Activated CD8-positive, alpha-beta T cell treated with anti-CD3 and anti-CD28 coated beads, Interleukin-2, amount 10 ng/mL, durations not matched to agents 7 days and 5 days (primary cell): ENCODE data around the gene TAB2. TPM values are rescaled to one million over a fixed set of nuclear protein-coding genes. Genes with fewer than 3 reads are reported as not detected.
"Not testable (repeated sequence)": the region's sequence is repeated elsewhere in the genome, so short reads cannot be mapped to it uniquely, and the experiment has no call there.

Experiments
- ATAC-seq: fragments of 150-1000 bp; cut with Tn5 transposase; one replicate; pipeline ENCODE4 v1.10.0; 2021; ENCODE audit warnings: moderate library complexity
- CTCF ChIA-PET: fragments of 350-600 bp; sonication (Branson Sonifier 250); formaldehyde crosslinking; loops from one replicate; lab custom pipeline; 2021; ENCODE audit warnings: antibody characterized with exemption; lab: Charles Lee
- POLR2A ChIA-PET: fragments of 350-600 bp; sonication (Branson Sonifier 250); formaldehyde crosslinking; loops from one replicate; lab custom pipeline; 2021; ENCODE audit warnings: antibody characterized with exemption; lab: Charles Lee
- DNase-seq: peaks from one replicate; pipeline ENCODE4 v3.0.0-alpha.2; 2020
- H3K27ac Mint-ChIP-seq: one replicate; pipeline ENCODE4 v1.8.0; 2021; ENCODE audit warnings: mild to moderate bottlenecking, mixed read lengths
- H3K27me3 Mint-ChIP-seq: one replicate; pipeline ENCODE4 v1.8.0; 2021; ENCODE audit warnings: low read depth, mixed read lengths
- H3K36me3 Mint-ChIP-seq: one replicate; pipeline ENCODE4 v1.8.0; 2021; ENCODE audit warnings: low read depth, mixed read lengths
- H3K4me1 Mint-ChIP-seq: one replicate; pipeline ENCODE4 v1.8.0; 2021; ENCODE audit warnings: low read depth, mixed read lengths
- H3K4me3 Mint-ChIP-seq: one replicate; pipeline ENCODE4 v1.8.0; 2021; ENCODE audit warnings: mild to moderate bottlenecking, mixed read lengths
- H3K9me3 Mint-ChIP-seq: one replicate; pipeline ENCODE4 v1.8.0; 2022; ENCODE audit warnings: mixed read lengths; ENCODE audit not compliant: insufficient read depth
- total RNA-seq, 2 experiments: library from RNA; stranded (reverse); gene quantifications; one replicate each; pipeline ENCODE4 v1.2.3, GENCODE V29; 2021

Gene TAB2
- total RNA-seq, 2 experiments from 2014 or later: 113 to 115 TPM

DNA sequence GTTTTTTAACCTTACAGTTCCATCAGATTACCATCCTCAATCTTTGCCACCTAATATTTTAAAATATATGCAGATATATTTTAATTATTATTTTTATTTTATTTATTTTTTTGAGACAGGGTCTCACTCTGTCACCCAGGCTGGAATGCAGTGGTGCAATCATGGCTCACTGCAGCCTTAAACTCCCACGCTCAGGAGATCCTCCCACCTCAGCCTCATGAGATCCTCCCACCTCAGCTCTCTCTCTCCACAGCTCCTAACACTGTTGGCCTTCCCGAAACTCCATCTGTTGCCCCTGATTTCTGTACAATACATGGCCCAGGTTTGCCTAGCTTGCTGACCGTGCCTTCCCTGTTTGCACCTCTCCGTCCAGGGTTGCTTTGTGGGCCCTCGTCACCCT, 4.4 kb upstream of the TAB2 start:
- no peak for DNase-seq
- POLR2A ChIA-PET: no interaction called here
- Mint-ChIP-seq H3K9me3 (peaks cover 5% of the 10 kb centered on the region), H3K4me1 (peaks cover 25% of the 10 kb centered on the region), H3K27ac (no peak overlapping the region), H3K36me3 (peaks cover 12% of the 10 kb centered on the region), H3K27me3 (no peaks in the 10 kb centered on the region), H3K4me3 (no peak overlapping the region)
- CTCF ChIA-PET: no interaction called here
- ATAC-seq: no peak

DNA sequence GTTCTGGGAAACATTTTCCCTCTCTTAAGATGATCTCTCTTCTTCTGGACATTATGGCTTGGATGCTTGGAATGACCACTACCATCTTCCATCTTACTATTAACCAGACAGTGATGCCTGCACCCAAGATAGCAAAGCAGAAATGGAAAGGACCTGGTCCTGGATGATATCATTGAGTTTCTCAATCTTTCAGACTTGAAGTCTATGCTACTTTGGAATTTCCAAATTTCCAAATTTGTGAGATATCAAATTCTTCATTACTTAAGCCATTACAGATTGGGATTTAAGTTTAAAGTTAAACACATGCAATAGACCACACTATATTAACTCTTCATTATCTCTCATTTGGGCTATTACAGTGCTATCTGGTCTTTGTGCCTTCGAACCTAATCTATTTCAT, 3.7 kb upstream of the TAB2 start:
- POLR2A ChIA-PET: no interaction called here
- Mint-ChIP-seq H3K4me1 (peaks cover 25% of the 10 kb centered on the region), H3K4me3 (no peak overlapping the region), H3K36me3 (peaks cover 15% of the 10 kb centered on the region), H3K27ac (no peak overlapping the region), H3K27me3 (no peaks in the 10 kb centered on the region), H3K9me3 (peaks cover 3% of the 10 kb centered on the region)
- CTCF ChIA-PET: no interaction called here
- no peak for DNase-seq
- no peak for ATAC-seq

DNA sequence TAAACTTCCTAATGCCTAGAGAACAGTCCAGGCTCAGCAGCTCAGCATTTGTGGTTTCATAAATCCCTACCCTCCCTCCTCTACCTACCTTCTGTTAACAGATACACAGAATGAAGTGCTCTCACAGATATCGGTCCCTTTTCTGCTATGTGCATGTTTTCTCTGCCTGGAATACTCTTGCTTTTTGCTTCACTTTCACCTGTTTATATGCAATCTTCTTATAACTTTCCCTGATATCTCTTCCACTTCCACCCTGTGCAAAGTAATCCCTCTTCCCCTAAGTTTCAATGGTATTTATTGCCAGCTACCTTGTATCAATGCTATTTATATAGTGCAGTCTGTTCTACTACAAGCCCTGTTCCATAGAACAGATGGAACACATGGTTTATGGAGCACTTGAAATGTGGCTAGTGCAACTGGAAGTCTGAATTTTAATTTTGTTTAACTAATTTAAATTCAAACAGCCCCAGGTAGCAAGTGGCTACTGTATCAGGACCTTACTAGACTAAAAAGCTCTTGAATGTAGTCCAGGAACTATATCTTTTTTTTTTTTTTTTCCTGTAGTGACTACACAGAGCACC, 3.1 kb upstream of the TAB2 start:
- ATAC-seq: no peak
- H3K27me3 Mint-ChIP-seq: no peaks in the 10 kb centered on the region
- H3K4me3 Mint-ChIP-seq: no peak overlapping the region
- peaks cover 19% of the 10 kb centered on the region for H3K36me3 Mint-ChIP-seq
- H3K4me1 Mint-ChIP-seq: peaks cover 25% of the 10 kb centered on the region
- DNase-seq: no peak
- H3K27ac Mint-ChIP-seq: no peak overlapping the region
- no peaks in the 10 kb centered on the region for H3K9me3 Mint-ChIP-seq
- POLR2A ChIA-PET: interaction anchor here (1.0 to 1.9 kb wide), 2 partner anchors 167 to 219 kb away, joined by 4 to 5 read pairs; no protein-coding TSS in a partner anchor
- CTCF ChIA-PET: interaction anchor here (1.7 kb wide), 1 partner anchor 117 kb away, joined by 5 read pairs; no protein-coding TSS in a partner anchor

DNA sequence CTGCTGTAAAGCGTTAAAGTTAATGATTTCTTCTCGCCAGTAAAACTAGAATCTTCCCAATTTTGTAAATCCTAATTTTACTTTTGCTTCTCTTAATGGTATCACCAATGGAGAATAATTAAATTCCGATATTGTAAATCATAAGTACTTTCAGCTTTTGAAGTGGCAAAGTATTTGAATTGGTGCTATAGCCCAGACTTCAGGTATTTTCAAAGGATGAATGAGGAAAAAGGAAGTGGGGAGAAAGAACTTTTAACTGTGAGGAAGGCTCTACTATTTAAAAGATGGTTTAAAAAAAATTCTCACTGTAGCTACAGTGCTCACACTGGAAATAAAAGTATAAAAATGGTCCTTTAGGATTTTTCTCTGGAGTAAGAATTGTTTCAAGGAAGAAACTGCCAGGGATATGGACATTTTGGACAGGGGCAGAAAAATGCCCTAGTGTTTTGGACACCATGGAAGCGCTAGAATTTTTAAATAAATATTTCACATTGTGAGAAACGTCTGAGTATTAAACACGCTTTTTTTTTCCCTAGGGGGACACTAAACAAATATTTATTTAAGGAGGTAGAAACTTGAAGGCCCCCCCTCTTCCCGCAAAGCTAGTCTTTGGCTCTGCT, 1.3 kb upstream of the TAB2 start:
- peak overlapping the region; percentile 83 for H3K4me3 Mint-ChIP-seq
- POLR2A ChIA-PET: interaction anchor here (0.7 to 3.9 kb wide), 30 partner anchors 16 to 401 kb away, joined by 3 to 34 read pairs (median 6); no protein-coding TSS in a partner anchor
- ATAC-seq (no peak), DNase-seq (no peak)
- no peaks in the 10 kb centered on the region for H3K27me3 Mint-ChIP-seq
- H3K36me3 Mint-ChIP-seq: peaks cover 29% of the 10 kb centered on the region
- H3K9me3 Mint-ChIP-seq: no peaks in the 10 kb centered on the region
- H3K4me1 Mint-ChIP-seq: peaks cover 33% of the 10 kb centered on the region
- CTCF ChIA-PET: interaction anchor here (0.7 to 1.7 kb wide), 11 partner anchors 30 to 288 kb away, joined by 3 to 5 read pairs (median 3); no protein-coding TSS in a partner anchor
- peak overlapping the region; percentile 88 for H3K27ac Mint-ChIP-seq

DNA sequence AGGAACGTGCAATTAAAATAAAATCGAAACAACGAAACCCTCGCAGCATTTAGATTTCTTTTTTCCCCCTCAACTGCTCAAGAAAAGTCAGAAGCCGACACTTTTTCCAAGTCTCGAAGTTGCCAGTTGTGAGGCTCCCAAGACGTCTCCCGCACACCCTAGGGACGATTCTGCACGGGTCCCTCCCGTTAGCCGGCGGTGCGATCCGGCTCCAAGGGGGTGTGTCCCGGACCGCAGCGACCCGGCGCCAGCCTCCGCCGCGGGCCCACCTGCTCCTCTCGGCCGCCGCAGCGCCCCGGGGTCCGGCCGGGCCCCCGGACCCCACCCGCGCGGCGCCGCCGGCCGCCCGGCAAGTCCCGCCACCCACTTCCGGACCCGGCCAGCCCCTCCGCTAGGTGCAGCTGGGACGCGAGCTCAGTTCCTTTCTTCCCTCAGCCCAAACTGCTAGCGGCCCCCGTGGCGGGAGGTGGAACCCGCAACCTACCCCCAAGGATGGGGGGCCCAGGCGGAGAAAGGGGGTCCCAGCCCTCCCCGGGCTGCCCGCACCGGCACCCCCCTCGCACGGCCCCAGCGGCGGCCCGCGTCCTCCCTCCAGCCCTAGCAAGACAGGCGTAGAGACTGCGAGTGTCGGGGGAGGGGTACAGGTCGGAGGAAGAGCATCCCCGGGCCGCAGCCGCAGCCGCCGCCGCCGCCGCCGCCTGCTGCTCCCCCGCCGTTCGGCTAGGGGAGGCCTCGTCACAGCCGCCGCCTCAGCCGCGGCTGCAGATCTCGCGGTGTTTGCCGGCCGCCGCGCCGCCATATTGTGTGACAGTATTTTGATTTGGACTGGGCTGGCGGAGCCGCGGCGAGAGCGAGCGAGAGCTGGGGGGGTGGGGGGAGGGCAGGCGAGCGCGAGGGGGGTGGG, 520 bp upstream of the TAB2 start:
- Mint-ChIP-seq H3K4me1 (peaks cover 41% of the 10 kb centered on the region), H3K36me3 (peaks cover 33% of the 10 kb centered on the region), H3K4me3 (peak overlapping the region; percentile 83), H3K27me3 (no peaks in the 10 kb centered on the region), H3K27ac (peak overlapping the region; percentile 88), H3K9me3 (no peaks in the 10 kb centered on the region)
- DNase-seq (peak; percentile 93), ATAC-seq (peak; percentile 79)
- CTCF ChIA-PET: interaction anchor here (0.7 to 1.5 kb wide), 10 partner anchors 31 to 288 kb away, joined by 3 to 4 read pairs (median 3); no protein-coding TSS in a partner anchor
- POLR2A ChIA-PET: interaction anchor here (0.6 to 3.9 kb wide), 50 partner anchors 9 to 400 kb away, joined by 3 to 34 read pairs (median 4); no protein-coding TSS in a partner anchor

DNA sequence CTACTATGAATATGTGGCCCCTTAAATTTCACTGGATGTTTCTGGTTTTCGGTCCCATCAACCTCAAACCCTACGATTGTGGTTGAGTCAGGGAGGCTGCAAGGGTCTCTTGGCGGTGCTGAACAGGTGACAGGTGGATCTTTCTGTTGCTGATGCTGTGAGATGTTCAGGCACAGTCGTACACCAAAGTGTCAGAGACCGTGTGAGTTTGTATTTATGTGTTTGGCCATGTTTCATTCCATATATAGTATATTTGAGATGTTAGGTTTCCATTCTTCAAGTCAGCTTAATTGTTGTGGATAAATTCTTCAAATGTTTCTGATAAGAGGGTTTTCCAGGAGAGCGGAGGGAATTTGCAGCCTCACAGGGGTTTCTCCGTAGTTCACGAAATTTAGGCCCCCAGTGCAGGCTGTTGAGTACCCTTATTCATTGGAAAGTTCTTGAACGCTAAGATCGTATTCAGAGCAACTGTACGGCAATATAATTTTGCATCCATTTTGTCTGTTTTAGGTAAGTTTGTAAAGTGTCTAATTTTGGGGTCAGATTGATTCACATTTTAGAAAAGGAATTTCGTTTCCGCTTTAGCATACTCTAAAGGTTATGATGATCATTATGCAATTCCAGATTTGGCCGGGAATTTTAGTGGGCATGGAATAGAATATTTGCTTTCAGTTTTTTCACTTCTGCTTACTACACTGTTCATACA, 1.2 kb downstream of the TAB2 start:
- DNase-seq (no peak), ATAC-seq (peak; percentile 34)
- peak overlapping the region; percentile 82 for H3K4me3 Mint-ChIP-seq
- ChIA-PET CTCF (interaction anchor here (0.8 to 1.7 kb wide), 3 partner anchors 113 to 235 kb away, joined by 3 read pairs; no protein-coding TSS in a partner anchor), POLR2A (interaction anchor here (1.0 to 3.9 kb wide), 19 partner anchors 17 to 288 kb away, joined by 3 to 34 read pairs (median 6); no protein-coding TSS in a partner anchor)
- H3K27ac Mint-ChIP-seq: peak overlapping the region; percentile 86
- H3K4me1 Mint-ChIP-seq: peaks cover 50% of the 10 kb centered on the region
- H3K27me3 Mint-ChIP-seq: no peaks in the 10 kb centered on the region
- H3K9me3 Mint-ChIP-seq: no peaks in the 10 kb centered on the region
- H3K36me3 Mint-ChIP-seq: peaks cover 36% of the 10 kb centered on the region

DNA sequence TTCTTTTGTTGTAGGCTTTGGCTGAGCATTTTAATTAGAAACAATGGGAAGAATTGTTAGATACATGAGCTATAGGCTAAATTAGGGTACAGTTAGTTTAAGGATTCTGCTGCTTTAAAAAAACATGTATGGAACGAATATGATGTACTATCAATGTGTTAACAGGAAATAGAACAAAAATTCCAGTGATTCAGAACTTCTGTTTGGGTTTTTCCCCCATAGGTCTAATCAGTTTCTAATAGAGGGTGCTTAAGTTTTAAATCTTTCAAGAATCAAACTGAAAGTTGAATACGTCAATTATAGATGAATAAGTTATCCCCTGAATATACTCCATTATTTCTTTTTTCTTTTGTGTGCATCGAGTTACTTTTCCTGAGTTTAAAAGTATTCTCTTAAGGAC, 1.9 kb downstream of the TAB2 start:
- peaks cover 49% of the 10 kb centered on the region for H3K4me1 Mint-ChIP-seq
- no peaks in the 10 kb centered on the region for H3K9me3 Mint-ChIP-seq

DNA sequence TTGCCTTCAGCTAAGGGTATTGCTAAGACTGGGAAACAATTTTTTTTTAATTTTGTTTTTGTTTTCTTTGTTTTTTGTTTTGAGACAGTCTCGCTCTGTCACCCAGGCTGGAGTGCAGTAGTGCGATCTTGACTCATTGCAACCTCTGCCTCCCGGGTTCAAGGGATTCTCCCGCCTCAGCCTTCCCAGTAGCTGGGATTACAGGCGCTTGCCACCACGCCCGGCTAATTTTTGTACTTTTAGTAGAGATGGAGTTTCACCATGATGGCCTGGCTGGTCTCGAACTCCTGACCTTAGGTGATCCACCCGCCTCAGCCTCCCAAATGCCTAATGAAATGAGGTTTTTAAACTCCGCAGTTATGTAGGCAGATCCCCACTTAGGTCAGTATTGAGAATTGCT, 2.5 kb downstream of the TAB2 start:
- CTCF ChIA-PET: interaction anchor here (1.7 kb wide), 1 partner anchor 236 kb away, joined by 3 read pairs; no protein-coding TSS in a partner anchor
- DNase-seq, H3K9me3 Mint-ChIP-seq, ATAC-seq, H3K27me3 Mint-ChIP-seq: not testable (repeated sequence)
- POLR2A ChIA-PET: interaction anchor here (1.0 to 3.9 kb wide), 3 partner anchors 16 to 189 kb away, joined by 5 to 28 read pairs (median 5); no protein-coding TSS in a partner anchor
- H3K36me3 Mint-ChIP-seq: peaks cover 38% of the 10 kb centered on the region
- peak overlapping the region; percentile 82 for H3K4me3 Mint-ChIP-seq
- peaks cover 49% of the 10 kb centered on the region for H3K4me1 Mint-ChIP-seq
- H3K27ac Mint-ChIP-seq: peak overlapping the region; percentile 86

More for the DNA sequence above, 1.9 kb downstream of the TAB2 start:
- no peak for ATAC-seq
- Mint-ChIP-seq H3K27ac (peak overlapping the region; percentile 86), H3K36me3 (peaks cover 37% of the 10 kb centered on the region), H3K27me3 (no peaks in the 10 kb centered on the region), H3K4me3 (peak overlapping the region; percentile 82)
- ChIA-PET POLR2A (interaction anchor here (1.0 to 3.9 kb wide), 4 partner anchors 16 to 189 kb away, joined by 3 to 28 read pairs (median 5); no protein-coding TSS in a partner anchor), CTCF (interaction anchor here (0.9 to 1.7 kb wide), 2 partner anchors 232 to 235 kb away, joined by 3 read pairs; no protein-coding TSS in a partner anchor)
- DNase-seq: no peak

DNA sequence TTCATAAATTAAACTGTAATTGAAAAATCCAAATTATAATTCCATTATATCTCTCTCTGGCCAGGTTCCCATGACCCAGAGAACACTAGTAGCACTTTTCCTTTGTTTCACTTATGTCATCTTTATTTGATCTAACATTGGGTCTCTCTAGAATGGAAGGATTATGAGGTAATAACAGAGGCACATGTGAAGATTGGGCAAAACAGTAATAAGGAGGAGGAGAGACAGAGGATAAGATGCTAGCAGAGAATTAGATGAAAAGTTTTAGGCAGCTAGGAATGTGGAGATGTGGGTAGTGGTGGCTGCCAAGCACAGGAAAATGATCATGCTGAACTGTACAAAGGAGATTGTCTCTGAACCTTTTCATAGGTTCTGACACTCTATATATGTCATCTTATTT, 3.3 kb downstream of the TAB2 start:
- no peaks in the 10 kb centered on the region for H3K9me3 Mint-ChIP-seq
- ATAC-seq (no peak), DNase-seq (no peak)
- no peaks in the 10 kb centered on the region for H3K27me3 Mint-ChIP-seq
- peak overlapping the region; percentile 82 for H3K4me3 Mint-ChIP-seq
- peaks cover 50% of the 10 kb centered on the region for H3K4me1 Mint-ChIP-seq
- CTCF ChIA-PET: interaction anchor here (1.2 to 1.3 kb wide), 2 partner anchors 239 to 240 kb away, joined by 3 to 4 read pairs; no protein-coding TSS in a partner anchor
- H3K27ac Mint-ChIP-seq: peak overlapping the region; percentile 71
- POLR2A ChIA-PET: interaction anchor here (1.2 kb wide), 1 partner anchor 226 kb away, joined by 4 read pairs; no protein-coding TSS in a partner anchor
- peaks cover 45% of the 10 kb centered on the region for H3K36me3 Mint-ChIP-seq

DNA sequence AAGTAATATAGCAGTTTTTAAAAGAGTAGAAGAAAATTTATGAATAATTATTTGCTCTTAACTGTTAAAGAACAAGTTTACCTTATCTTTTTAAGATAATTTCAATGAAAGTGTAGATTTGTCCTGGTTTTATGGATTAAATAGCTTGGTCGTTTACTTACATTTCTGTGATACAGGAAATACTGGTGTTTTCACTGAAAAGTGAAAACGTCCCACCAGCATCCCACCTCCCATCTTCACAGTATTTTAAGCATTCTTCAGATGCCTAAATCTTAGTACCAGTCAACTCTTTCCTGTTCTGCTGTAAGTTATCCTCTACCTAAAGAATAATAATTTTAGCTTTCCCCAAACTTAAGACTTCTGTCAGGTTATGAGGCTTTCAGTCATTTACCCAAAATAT, 5.8 kb downstream of the TAB2 start:
- peaks cover 54% of the 10 kb centered on the region for H3K36me3 Mint-ChIP-seq
- ChIA-PET POLR2A (interaction anchor here (1.2 kb wide), 1 partner anchor 10 kb away, joined by 5 read pairs; no protein-coding TSS in a partner anchor), CTCF (interaction anchor here (0.9 to 3.6 kb wide), 8 partner anchors 8 to 246 kb away, joined by 3 to 21 read pairs (median 4); no protein-coding TSS in a partner anchor)
- H3K9me3 Mint-ChIP-seq: no peaks in the 10 kb centered on the region
- ATAC-seq: no peak
- H3K27ac Mint-ChIP-seq: peak overlapping the region; percentile 53
- H3K4me1 Mint-ChIP-seq: peaks cover 64% of the 10 kb centered on the region
- no peaks in the 10 kb centered on the region for H3K27me3 Mint-ChIP-seq
- peak overlapping the region; percentile 38 for H3K4me3 Mint-ChIP-seq
- no peak for DNase-seq
